Epithelial cell of proximal tubule (primary cell): ENCODE data around the gene SCYGR6. TPM values are rescaled to one million over a fixed set of nuclear protein-coding genes. Genes with fewer than 3 reads are reported as not detected.

ENCODE experiments used
- DNase-seq: peaks from one replicate; pipeline ENCODE4 v3.0.0-alpha.2; 2011; ENCODE audit warnings: low read depth
- H3K4me3 ChIP-seq: 2 replicates; pipeline ENCODE4 v1.5.1; 2011; ENCODE audit warnings: low read depth, mild to moderate bottlenecking, low read length
- total RNA-seq: library from RNA; depleted of rRNA; stranded (reverse); fragments of >200 nt; gene quantifications from 2 replicates; pipeline ENCODE4 v1.2.3, GENCODE V29; 2015
- TF ChIP-seq, protein P1 (sequence below): conservative IDR thresholded peaks from 2 replicates; pipeline ENCODE4 v1.5.1; 2012; ENCODE audit warnings: low read depth, mild to moderate bottlenecking, low read length

Gene SCYGR6
- total RNA-seq, 1 donor from 2014 or later: not detected

DNA sequence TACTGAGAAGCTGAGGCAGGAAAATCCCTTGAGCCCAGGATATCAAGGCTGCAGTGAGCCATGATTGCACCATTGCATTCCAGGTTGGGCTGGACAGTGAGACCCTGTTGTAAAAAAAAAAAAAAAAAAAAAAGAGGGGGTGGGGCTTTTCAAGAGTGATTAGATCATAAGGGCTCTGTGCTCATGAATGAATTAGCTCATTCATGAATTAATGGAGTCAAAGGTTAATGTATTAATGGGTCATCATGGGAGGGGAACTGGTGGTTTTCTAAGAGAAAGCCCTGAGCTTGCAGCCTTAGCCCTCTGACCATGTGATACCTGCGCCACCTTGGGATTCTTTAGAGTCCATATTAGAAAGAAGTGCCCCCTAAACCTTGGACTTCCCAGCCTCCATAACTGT is 11.3 kb downstream of the SCYGR6 start:
- DNase-seq: no peak
- no peak overlapping the region for H3K4me3 ChIP-seq
- TF ChIP-seq, protein P1, sequence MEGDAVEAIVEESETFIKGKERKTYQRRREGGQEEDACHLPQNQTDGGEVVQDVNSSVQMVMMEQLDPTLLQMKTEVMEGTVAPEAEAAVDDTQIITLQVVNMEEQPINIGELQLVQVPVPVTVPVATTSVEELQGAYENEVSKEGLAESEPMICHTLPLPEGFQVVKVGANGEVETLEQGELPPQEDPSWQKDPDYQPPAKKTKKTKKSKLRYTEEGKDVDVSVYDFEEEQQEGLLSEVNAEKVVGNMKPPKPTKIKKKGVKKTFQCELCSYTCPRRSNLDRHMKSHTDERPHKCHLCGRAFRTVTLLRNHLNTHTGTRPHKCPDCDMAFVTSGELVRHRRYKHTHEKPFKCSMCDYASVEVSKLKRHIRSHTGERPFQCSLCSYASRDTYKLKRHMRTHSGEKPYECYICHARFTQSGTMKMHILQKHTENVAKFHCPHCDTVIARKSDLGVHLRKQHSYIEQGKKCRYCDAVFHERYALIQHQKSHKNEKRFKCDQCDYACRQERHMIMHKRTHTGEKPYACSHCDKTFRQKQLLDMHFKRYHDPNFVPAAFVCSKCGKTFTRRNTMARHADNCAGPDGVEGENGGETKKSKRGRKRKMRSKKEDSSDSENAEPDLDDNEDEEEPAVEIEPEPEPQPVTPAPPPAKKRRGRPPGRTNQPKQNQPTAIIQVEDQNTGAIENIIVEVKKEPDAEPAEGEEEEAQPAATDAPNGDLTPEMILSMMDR: no peak

DNA sequence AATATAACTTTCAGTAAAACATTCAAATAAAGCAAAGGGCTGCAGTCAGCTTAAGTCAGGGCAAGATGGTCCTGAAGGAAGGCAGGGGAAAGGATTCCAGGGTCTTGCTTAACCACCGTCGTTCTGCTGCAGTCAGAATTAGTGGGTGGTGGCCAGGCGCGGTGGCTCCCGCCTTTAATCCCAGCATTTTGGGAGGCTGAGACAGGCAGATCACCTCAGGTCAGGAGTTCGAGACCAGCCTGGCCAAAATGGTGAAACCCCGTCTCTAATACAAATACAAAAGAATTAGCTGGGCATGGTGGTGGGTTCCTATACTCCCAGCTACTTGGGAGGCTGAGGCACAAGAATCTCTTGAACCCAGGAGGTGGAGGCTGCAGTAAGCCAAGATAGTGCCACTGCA is 13.6 kb downstream of the SCYGR6 start:
- no peak for DNase-seq
- H3K4me3 ChIP-seq: no peak overlapping the region
- TF ChIP-seq, protein P1: no peak

DNA sequence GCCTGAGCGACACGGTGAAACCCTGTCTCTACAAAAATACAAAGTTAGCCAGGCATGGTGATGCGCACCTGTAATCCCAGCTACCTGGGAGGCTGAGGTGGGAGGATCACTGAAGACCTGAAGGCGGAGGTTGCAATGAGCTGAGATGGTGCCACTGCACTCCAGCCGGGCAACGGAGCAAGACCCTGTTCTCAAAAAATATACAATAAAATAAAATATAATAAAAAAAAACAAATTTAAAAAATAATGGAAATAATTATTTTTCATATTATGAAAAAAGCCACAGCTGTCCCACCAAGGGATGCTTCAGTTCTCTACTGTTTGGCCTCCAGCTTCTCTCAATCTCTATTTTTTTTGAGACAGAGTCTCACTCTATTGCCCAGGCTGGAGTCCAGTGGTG is 17.2 kb downstream of the SCYGR6 start:
- DNase-seq: no peak
- TF ChIP-seq, protein P1: no peak

DNA sequence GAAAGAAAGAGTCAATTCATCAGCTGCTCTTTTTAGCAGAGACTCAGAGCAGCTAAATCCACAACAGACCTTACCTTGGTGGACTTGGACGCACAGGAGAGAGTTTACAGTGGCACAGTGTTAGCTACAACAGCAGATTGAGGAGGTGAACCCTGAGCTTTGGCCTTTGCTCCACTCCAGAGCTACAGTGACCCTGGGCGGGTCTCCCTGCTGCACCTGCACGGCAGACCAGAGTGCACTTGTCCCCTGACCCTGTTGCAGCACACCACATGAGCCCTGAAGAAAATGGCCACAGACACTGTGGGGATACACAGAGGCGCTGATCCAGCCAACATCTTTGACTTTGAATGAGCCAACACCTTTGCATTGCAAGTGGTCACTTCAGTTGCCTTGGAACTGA is 17.7 kb downstream of the SCYGR6 start:
- TF ChIP-seq, protein P1: no peak
- no peak overlapping the region for H3K4me3 ChIP-seq
- DNase-seq: no peak

More for the DNA sequence above, 17.2 kb downstream of the SCYGR6 start:
- H3K4me3 ChIP-seq: no peak overlapping the region

DNA sequence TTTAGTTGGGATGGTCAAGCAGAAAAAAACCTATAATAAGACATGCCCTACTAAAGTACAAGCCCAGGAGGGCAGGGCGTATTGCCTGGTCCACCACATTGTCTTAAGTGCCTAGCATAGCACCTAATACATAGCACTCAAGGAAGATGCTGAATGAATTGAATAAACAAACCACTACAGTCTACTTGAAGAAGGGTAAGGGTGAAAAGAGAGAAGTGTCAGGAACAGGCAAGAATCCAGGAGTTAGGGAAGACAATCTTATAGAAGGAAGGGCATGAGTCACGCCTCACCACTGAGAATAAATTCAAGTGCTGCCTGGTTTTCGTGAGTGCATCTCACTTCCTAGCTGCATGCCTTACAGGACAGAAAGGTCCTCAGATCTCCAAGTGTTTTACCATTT is 20.6 kb downstream of the SCYGR6 start:
- H3K4me3 ChIP-seq: no peak overlapping the region
- TF ChIP-seq, protein P1: no peak
- no peak for DNase-seq

DNA sequence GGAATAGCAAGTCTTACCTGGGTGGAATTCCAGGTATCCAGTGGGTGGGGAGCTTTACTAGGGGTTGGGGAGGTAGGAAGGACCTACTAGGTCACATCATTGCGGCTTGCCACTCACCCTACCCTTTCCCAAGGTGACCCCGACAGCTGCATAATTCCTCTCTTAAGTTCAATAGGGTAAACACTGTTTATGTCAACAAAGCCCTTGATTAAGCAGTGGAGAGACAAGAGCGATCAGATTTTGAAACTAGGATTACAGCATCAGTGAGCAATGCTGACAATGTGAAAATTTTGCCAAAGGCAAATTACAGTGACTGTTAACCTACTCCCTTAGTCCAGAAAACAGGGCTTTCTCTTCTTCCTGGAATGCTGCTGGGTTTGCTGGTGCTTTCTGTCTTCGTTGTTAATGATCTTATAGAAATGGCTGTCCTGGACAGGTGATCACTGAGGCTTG is 21.3 kb downstream of the SCYGR6 start:
- TF ChIP-seq, protein P1: no peak
- no peak overlapping the region for H3K4me3 ChIP-seq
- DNase-seq: peak; percentile 44

DNA sequence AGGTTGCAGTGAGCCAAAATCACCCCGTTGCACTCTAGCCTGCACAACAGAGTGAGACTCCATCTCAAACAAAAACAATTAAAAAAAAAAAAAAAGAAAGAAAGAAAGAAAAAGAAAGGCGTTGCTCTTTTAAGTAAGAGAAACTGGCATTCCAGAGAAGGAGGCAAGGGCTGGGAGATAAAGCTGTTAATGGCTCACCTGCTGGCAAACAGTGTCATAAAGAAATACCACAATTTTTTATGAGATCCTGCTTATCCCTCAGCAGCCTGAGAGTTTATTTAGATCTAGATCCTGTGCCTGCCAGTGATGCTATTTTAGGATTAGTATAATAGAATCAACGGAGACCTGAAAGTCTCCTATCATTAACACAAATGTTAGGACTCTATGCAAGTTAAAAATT is 23.0 kb downstream of the SCYGR6 start:
- TF ChIP-seq, protein P1: no peak
- DNase-seq: no peak
- H3K4me3 ChIP-seq: no peak overlapping the region
